ENCODE measurements around the gene IQGAP2. TPM values are rescaled to one million over a fixed set of nuclear protein-coding genes. Genes with fewer than 3 reads are reported as not detected.
"Not testable (repeated sequence)": the region's sequence is repeated elsewhere in the genome, so short reads cannot be mapped to it uniquely, and the experiment has no call there.

IQGAP2 gene
- total and polyA plus RNA-seq, 3 donors from 2014 or later, result 33.5 to 78.6 (median 60.2) TPM

- intact Hi-C loops (cut with DNase I; ENCODE audit: low total_unique reads), result no loop called here
- Histone ChIP-seq H3K4me3 (no peak overlapping the region), H3K4me1 (no peaks in the 10 kb centered on the region), H3K27me3 (no peaks in the 10 kb centered on the region), H3K9me3 (no peaks in the 10 kb centered on the region), H3K27ac (no peak overlapping the region), H3K36me3 (ENCODE audit: low read depth, missing control alignments) (no peaks in the 10 kb centered on the region)
- no peak for TF ChIP-seq POLR2A (IDR thresholded peaks at IDR 0.05)
- TF ChIP-seq, protein P1, sequence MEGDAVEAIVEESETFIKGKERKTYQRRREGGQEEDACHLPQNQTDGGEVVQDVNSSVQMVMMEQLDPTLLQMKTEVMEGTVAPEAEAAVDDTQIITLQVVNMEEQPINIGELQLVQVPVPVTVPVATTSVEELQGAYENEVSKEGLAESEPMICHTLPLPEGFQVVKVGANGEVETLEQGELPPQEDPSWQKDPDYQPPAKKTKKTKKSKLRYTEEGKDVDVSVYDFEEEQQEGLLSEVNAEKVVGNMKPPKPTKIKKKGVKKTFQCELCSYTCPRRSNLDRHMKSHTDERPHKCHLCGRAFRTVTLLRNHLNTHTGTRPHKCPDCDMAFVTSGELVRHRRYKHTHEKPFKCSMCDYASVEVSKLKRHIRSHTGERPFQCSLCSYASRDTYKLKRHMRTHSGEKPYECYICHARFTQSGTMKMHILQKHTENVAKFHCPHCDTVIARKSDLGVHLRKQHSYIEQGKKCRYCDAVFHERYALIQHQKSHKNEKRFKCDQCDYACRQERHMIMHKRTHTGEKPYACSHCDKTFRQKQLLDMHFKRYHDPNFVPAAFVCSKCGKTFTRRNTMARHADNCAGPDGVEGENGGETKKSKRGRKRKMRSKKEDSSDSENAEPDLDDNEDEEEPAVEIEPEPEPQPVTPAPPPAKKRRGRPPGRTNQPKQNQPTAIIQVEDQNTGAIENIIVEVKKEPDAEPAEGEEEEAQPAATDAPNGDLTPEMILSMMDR (IDR thresholded peaks at IDR 0.05), result no peak
- WGBS, 2 donors, result 88% methylated on average over 2 of the region's 2 CpGs
- no peak for DNase-seq
Observed at GRCh38 chr5:76598531-76598930, 195.4 kb downstream of the IQGAP2 start.

DNA sequence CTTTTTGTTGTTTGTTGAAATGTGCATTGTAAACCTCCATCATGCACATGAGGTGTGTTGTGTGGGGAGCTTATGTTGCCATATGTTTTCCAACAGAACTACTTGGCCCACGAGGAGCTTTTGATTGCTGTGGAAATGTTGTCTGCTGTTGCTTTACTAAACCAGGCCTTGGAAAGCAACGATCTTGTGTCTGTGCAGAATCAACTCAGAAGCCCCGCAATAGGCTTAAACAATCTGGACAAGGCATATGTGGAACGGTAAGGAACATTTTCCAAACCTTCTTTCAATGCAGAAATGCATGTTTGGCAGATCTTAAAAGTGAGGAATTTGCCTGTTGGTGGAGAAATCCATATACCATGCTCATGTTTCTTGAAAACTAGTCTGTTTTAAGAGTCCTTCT, 197.6 kb downstream of the IQGAP2 start:
- TF ChIP-seq POLR2A (IDR thresholded peaks at IDR 0.05), result no peak
- TF ChIP-seq, protein P1 (IDR thresholded peaks at IDR 0.05), result no peak
- Histone ChIP-seq H3K9me3 (no peaks in the 10 kb centered on the region), H3K27ac (no peak overlapping the region), H3K4me1 (no peaks in the 10 kb centered on the region), H3K36me3 (ENCODE audit: low read depth, missing control alignments) (no peaks in the 10 kb centered on the region), H3K27me3 (no peaks in the 10 kb centered on the region), H3K4me3 (no peak overlapping the region)
- DNase-seq, result no peak
- 68 to 85% methylated on average over 4 of the region's 4 CpGs for WGBS, 2 donors
- intact Hi-C loops (cut with DNase I; ENCODE audit: low total_unique reads), result loop anchor here (10.0 kb wide), 1 partner anchor 174 kb away; no protein-coding TSS in a partner anchor

DNA sequence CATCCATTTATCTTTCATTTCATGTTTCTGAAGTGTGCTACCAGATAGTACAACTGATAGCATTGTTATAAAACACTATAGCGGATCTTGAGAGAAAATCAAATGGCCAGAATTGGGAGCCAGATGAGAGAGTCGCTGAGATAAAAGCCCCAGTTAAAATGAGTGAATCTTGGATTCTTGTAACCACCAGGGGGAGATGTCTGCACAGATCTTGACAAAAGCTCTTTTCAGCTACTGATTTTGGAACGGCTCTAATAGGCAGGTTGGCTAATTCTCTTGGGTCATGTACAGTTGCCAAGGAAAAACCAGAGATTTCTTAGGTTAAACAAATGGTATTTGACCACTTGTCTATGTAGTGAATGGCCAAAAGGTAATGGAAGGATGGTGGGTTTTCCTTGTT, 198.4 kb downstream of the IQGAP2 start:
- no peaks in the 10 kb centered on the region for H3K9me3 ChIP-seq
- no peak for TF ChIP-seq POLR2A (IDR thresholded peaks at IDR 0.05)
- TF ChIP-seq, protein P1 (IDR thresholded peaks at IDR 0.05), result peak; percentile 68 to 78 (median 75)
- intact Hi-C loops (cut with DNase I; ENCODE audit: low total_unique reads), result loop anchor here (10.0 kb wide), 1 partner anchor 173 kb away; no protein-coding TSS in a partner anchor
- DNase-seq, result peak; percentile 28
- 37 to 52% methylated on average over 3 of the region's 3 CpGs for WGBS, 2 donors
- no peak overlapping the region for H3K4me3 ChIP-seq
- H3K4me1 ChIP-seq, result no peaks in the 10 kb centered on the region
- no peaks in the 10 kb centered on the region for H3K27me3 ChIP-seq
- no peak overlapping the region for H3K27ac ChIP-seq
- H3K36me3 ChIP-seq (ENCODE audit: low read depth, missing control alignments), result no peaks in the 10 kb centered on the region

DNA sequence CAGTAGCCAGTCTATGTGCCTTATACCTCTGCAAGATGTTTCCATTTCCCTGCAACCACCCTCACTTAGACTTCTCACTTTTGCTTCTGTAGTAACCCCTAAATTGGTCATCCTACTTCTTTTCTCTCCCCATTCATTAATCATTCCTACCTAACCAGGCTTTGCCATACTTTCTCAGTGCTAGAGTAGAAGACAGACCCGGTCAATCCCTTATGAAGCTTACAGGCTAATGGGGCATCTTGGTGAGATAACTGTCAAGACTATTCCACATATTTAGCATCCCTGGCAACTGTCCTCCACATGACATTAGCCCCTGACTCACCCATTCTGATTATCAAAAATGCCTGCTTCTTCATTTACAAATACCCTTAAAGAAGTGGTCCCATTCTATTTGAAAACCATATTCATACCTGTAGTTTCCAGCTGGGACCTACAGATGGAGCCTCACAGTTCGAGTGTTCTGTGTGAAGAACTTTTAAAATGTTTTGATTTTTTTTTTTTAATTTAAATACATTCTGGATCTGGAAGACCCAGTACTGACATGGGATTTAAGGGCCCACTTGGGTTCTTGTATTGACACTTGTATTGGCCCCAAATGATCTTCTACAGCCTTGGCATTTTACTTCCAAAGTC, 199.1 kb downstream of the IQGAP2 start:
- Histone ChIP-seq H3K9me3 (no peaks in the 10 kb centered on the region), H3K36me3 (ENCODE audit: low read depth, missing control alignments) (no peaks in the 10 kb centered on the region), H3K27me3 (no peaks in the 10 kb centered on the region), H3K27ac (no peak overlapping the region), H3K4me1 (no peaks in the 10 kb centered on the region), H3K4me3 (no peak overlapping the region)
- intact Hi-C loops (cut with DNase I; ENCODE audit: low total_unique reads), result loop anchor here (10.0 kb wide), 1 partner anchor 173 kb away; no protein-coding TSS in a partner anchor
- 68 to 79% methylated on average over 2 of the region's 2 CpGs for WGBS, 2 donors
- TF ChIP-seq POLR2A (IDR thresholded peaks at IDR 0.05), result no peak
- TF ChIP-seq, protein P1 (IDR thresholded peaks at IDR 0.05), result peak in 1 of 3 experiments; percentile 16
- DNase-seq, result no peak

DNA sequence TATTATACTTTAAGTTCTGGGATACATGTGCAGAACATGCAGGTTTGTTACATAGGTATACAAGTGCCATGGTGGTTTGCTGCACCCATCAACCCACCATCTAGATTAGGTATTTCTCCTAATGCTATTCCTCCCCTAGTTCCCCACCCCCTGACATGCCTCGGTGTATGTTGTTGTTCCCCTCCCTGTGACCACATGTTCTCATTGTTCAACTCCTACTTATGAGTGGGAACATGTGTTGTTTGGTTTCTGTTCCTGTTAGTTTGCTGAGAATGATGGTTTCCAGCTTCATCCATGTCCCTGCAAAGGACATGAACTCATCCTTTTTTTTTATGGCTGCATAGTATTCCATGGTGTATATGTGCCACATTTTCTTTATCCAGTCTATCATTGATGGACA, 200.9 kb downstream of the IQGAP2 start:
- intact Hi-C loops (cut with DNase I; ENCODE audit: low total_unique reads), result loop anchor here (10.0 kb wide), 1 partner anchor 171 kb away; no protein-coding TSS in a partner anchor
- DNase-seq; H3K4me1 ChIP-seq; H3K27ac ChIP-seq; H3K27me3 ChIP-seq; H3K36me3 ChIP-seq (ENCODE audit: low read depth, missing control alignments); H3K9me3 ChIP-seq; H3K4me3 ChIP-seq: not testable (repeated sequence)
- 40 to 79% methylated on average over 1 of the region's 1 CpG for WGBS, 2 donors

Measured in testis (tissue), 3 donors.